ENCODE results near the gene SERPINA9. TPM values are rescaled to one million over a fixed set of nuclear protein-coding genes. Genes with fewer than 3 reads are reported as not detected.

Gene SERPINA9
- total RNA-seq, 4 donors from 2014 or later: not detected

DNA sequence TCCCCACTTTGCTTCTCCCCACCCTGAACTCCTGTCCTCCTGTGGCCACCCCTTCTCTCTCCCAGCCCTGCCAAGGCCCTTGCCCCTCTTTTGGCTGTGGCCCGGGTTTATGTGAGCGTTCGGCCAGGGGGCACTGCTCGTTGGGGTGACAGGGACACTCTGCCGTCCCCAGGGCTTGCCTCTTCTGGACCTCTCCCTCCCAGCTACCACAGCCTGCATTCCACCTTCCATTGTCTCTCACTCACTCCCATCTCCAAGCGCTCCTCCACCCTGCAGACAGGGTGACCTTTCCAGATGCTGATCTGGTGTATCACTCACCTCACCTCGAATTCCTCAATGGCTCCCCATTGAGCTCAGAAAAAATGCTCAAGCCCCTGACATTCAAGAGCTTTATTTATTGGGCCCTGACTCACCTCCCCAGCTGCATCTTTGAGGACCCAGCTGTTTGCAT is 1.4 kb downstream of the SERPINA9 start:
- TF ChIP-seq, protein P1, sequence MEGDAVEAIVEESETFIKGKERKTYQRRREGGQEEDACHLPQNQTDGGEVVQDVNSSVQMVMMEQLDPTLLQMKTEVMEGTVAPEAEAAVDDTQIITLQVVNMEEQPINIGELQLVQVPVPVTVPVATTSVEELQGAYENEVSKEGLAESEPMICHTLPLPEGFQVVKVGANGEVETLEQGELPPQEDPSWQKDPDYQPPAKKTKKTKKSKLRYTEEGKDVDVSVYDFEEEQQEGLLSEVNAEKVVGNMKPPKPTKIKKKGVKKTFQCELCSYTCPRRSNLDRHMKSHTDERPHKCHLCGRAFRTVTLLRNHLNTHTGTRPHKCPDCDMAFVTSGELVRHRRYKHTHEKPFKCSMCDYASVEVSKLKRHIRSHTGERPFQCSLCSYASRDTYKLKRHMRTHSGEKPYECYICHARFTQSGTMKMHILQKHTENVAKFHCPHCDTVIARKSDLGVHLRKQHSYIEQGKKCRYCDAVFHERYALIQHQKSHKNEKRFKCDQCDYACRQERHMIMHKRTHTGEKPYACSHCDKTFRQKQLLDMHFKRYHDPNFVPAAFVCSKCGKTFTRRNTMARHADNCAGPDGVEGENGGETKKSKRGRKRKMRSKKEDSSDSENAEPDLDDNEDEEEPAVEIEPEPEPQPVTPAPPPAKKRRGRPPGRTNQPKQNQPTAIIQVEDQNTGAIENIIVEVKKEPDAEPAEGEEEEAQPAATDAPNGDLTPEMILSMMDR (IDR thresholded peaks at IDR 0.05; ENCODE audit: low read depth): no peak

DNA sequence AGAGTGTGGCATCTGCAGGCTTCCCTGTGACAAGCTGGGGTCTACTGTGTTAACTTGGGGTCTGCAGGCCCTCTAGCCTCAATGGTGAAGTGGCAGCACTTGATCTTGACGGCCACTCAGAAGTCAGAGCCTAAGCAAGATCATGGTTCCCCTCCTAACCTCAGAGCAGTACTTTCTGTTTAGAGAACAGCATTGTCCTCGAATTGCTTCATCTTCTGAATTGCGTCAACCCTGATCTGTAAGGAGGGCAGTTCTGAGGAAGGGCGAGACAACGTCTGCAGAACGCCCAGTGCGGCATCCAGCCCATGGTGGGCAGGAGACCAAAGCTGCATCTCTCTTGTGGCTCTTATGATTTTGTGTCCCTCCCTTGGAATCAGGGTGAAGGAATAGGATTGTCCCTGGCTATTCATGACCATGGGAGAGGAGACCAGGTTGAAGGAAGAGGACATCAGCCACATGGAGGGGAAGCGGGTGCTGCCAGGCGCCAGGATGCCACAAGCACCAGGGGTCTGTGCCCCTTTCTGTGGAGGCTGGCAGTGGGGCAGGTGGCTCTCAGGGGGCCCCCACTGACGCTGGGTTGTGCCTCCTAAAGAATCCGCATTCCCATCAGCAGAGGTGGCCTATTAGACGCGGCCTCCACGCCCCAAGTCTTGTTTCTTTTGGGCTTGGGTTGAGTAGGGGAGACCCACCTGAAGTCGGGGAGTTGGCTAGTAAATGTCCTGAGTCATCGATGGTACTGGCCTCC is 2.2 kb downstream of the SERPINA9 start:
- TF ChIP-seq, protein P1 (IDR thresholded peaks at IDR 0.05; ENCODE audit: low read depth): no peak

DNA sequence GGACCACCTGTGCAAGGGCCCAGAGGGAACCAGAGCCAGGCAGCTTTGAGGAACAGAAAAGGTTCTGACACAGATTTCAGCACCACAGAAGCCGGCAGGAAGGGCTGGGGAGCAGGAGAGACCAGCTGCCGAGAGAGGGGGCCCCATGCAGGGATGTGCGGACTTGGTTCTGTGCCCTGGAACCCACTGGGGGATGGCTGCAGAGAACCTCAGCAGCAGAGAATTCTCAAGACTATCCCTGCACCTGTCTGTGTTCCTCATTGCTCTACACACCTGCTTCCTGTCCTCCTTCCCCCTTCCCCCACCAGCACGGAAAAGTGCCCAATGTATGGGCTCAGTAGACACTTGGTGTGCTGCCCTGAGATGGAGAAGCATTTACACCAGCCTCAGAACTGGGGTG is 3.2 kb downstream of the SERPINA9 start:
- TF ChIP-seq, protein P1 (IDR thresholded peaks at IDR 0.05; ENCODE audit: low read depth): no peak

DNA sequence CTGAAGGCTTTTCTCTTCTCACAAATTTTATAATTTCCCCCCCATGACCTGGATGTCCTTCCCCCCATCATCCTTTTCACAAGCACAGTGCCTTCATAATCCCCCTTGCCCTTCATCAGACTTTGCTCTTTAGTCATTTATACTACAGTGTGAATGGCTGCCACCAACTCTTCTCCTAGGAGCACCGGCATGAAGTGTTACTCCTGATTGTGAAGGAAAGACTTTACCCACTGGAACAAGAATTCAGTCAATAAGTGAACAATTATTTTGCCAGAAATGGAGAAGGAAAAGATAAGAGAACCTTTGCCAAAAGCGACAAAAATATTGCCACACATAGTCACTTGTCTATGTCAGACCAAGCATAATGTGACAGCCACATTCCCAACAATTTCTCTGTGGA is 5.0 kb downstream of the SERPINA9 start:
- TF ChIP-seq, protein P1 (IDR thresholded peaks at IDR 0.05; ENCODE audit: low read depth): no peak

DNA sequence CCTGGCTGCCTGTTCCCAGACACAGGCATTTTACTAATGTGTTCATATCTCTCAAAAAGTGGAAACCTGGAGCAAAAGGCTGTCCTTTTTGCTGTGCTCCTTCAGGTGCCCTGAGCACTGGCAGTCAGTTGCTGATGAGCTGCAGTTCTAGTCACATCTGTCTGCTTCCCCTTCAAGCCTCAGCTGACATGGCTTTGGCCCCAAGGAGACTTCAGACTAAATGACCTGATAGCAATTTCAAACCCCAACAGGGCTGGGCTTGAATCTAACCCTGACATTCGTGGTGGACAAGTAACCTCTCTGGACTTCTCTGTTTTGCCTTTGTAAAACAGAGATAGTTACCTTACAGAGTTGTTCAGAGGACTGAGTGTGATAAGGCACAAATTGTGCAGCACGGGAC is 5.7 kb downstream of the SERPINA9 start:
- TF ChIP-seq, protein P1 (IDR thresholded peaks at IDR 0.05; ENCODE audit: low read depth): no peak

DNA sequence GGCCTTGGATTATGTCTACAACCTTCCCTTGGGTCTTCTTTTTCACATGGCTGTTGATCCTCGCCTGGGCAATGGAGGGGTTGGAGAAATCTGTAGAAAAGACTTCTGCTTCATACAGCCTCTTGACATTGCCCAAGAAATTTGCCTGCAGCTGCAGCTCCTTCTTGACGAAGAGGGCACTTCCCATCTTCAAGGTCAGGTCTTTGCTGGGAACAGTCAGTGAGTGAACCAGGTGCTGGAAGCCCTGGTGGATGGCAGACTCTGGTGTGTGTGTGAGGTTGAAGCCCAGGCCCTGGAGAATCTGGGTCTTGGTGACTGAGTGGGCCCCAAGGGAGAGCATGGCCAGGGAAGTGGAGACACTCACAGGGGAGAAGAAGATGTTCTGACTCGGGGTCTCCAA is 6.7 kb downstream of the SERPINA9 start:
- TF ChIP-seq, protein P1 (IDR thresholded peaks at IDR 0.05; ENCODE audit: low read depth): no peak

DNA sequence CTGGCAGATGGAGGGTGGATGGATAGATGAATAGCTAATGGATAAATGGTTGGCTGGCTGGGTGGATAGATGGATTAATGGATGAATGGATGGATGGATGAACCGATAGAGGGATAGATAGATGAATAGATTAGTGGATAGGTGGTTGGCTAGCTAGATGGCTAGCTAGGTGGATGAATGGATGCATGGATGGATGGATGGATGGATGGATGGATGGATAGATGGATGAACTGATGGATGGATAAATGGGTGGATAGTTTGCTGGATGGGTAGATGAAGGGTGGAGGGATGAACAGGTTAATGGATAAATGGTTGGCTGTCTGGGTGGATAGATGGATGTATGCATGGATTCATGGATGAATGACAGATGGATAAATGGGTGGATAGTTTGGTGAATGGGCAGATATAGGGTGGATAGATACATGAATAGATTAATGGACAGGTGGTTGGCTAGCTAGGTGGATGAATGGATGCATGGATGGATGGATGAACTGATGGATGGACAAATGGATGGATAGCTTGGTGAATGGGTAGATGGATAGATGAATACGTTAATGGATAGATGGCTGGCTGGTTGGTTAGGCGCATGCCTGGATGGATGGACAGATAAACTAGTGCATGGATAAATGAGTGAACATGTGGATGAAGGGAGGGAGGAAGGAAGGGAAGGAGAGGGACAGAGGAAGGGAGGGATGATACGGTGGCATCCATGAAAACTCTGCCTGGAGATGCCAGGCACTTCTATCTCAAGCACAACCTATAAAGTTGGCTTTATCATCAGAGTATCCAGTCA is 8.1 kb downstream of the SERPINA9 start:
- TF ChIP-seq, protein P1 (IDR thresholded peaks at IDR 0.05; ENCODE audit: low read depth): no peak
